CD4-positive, CD25-positive, alpha-beta regulatory T cell (primary cell): ENCODE measurements around the gene RAD51B. TPM values are rescaled to one million over a fixed set of nuclear protein-coding genes. Genes with fewer than 3 reads are reported as not detected.
A peak's percentile ranks its signal among the peaks of the same experiment; 100 is the strongest.
"Not testable (repeated sequence)": the region's sequence is repeated elsewhere in the genome, so short reads cannot be mapped to it uniquely, and the experiment has no call there.

Experiments used
- ATAC-seq, 2 donors: fragments of 150-1000 bp; cut with Tn5 transposase; one replicate each; pipeline ENCODE4 v1.10.0; 2021; ENCODE audit warnings: low read depth in 2 of 2, moderate number of reproducible peaks in 2 of 2, moderate library complexity in 1 of 2
- DNase-seq, 3 donors: peaks; one replicate each; pipeline versions ENCODE4 v3.0.0 to v3.0.0-alpha.2; 2012 to 2022; ENCODE audit warnings: mixed read lengths in 1 of 3
- H3K27ac ChIP-seq: one replicate; pipeline ENCODE4 v1.7.0; 2013; ENCODE audit warnings: mild to moderate bottlenecking, low read length; ENCODE audit not compliant: insufficient read depth, poor library complexity, severe bottlenecking
- H3K27me3 ChIP-seq: one replicate; pipeline ENCODE4 v1.7.0; 2013; ENCODE audit warnings: low read length; ENCODE audit not compliant: control insufficient read depth, insufficient read depth
- H3K36me3 ChIP-seq: one replicate; pipeline ENCODE4 v1.7.0; 2013; ENCODE audit warnings: mild to moderate bottlenecking, low read length, moderate library complexity; ENCODE audit not compliant: control insufficient read depth, insufficient read depth
- H3K4me1 ChIP-seq: 2 replicates; pipeline ENCODE4 v1.7.0; 2013; ENCODE audit warnings: mild to moderate bottlenecking, low read length; ENCODE audit not compliant: insufficient read depth, control insufficient read depth, poor library complexity, severe bottlenecking
- H3K4me3 ChIP-seq: one replicate; pipeline ENCODE4 v1.7.0; 2013; ENCODE audit warnings: low read depth, mild to moderate bottlenecking, low read length, moderate library complexity
- H3K9me3 ChIP-seq, 2 experiments: 1 replicate in 1 of 2; 2 replicates in 1 of 2; pipeline ENCODE4 v1.7.0; 2013; ENCODE audit warnings: low read length in 2 of 2, mild to moderate bottlenecking in 1 of 2, moderate library complexity in 1 of 2; ENCODE audit not compliant: control insufficient read depth in 2 of 2
- H3K27ac Mint-ChIP-seq, 3 donors: one replicate each; pipeline ENCODE4 v1.8.0; 2020 to 2022; ENCODE audit warnings: mild to moderate bottlenecking in 3 of 3, mixed read lengths in 3 of 3, moderate library complexity in 2 of 3
- H3K27me3 Mint-ChIP-seq: one replicate; pipeline ENCODE4 v1.8.0; 2022; ENCODE audit warnings: mild to moderate bottlenecking, mixed read lengths
- H3K36me3 Mint-ChIP-seq: one replicate; pipeline ENCODE4 v1.8.0; 2020; ENCODE audit warnings: mixed read lengths
- H3K4me1 Mint-ChIP-seq, 4 donors: one replicate each; pipeline ENCODE4 v1.8.0; 2020 to 2022; ENCODE audit warnings: mixed read lengths in 4 of 4, mild to moderate bottlenecking in 1 of 4
- H3K4me3 Mint-ChIP-seq, 4 donors: one replicate each; pipeline ENCODE4 v1.8.0; 2020 to 2022; ENCODE audit warnings: mild to moderate bottlenecking in 4 of 4, mixed read lengths in 4 of 4, moderate library complexity in 3 of 4
- H3K9me3 Mint-ChIP-seq, 7 donors: one replicate each; pipeline ENCODE4 v1.8.0; 2020 to 2022; ENCODE audit warnings: mixed read lengths in 7 of 7, mild to moderate bottlenecking in 3 of 7, moderate library complexity in 2 of 7
- polyA plus RNA-seq, 4 donors: library from polyadenylated mRNA; unstranded; fragments of 300-500 nt; fragmentation: Illumina TruSeq; gene quantifications; one replicate each; pipeline ENCODE4 v1.2.3, GENCODE V29; 2021
- total RNA-seq: library from RNA; stranded (reverse); gene quantifications from one replicate; pipeline ENCODE4 v1.2.3, GENCODE V29; 2022

The RAD51B gene
- total and polyA plus RNA-seq, 5 donors from 2014 or later: 19.1 to 40.2 (median 28.1) TPM

GRCh38 chr14:68695326-68695768 is 875.8 kb downstream of the RAD51B start:
- Histone ChIP-seq H3K9me3 (no peaks in the 10 kb centered on the region), H3K4me3 (no peak overlapping the region), H3K4me1 (peaks cover 3% of the 10 kb centered on the region), H3K27me3 (no peaks in the 10 kb centered on the region), H3K36me3 (no peaks in the 10 kb centered on the region), H3K27ac (no peak overlapping the region)
- peak overlapping the region; percentile 17 to 90 (median 31) for H3K27ac Mint-ChIP-seq
- peaks cover 0 to 34% (median 21%) of the 10 kb centered on the region in 4 donors for H3K4me1 Mint-ChIP-seq
- DNase-seq (peak in 1 of 3 donors; percentile 61), ATAC-seq (peak; percentile 67 to 68)
- no peak overlapping the region for H3K4me3 Mint-ChIP-seq
- H3K9me3 Mint-ChIP-seq: peaks cover 0 to 3% (median 0%) of the 10 kb centered on the region in 7 donors
- H3K36me3 Mint-ChIP-seq: peaks cover 7% of the 10 kb centered on the region
- H3K27me3 Mint-ChIP-seq: no peaks in the 10 kb centered on the region

- DNase-seq (no peak), ATAC-seq (no peak)
- Histone ChIP-seq H3K27me3 (no peaks in the 10 kb centered on the region), H3K4me1 (peaks cover 3% of the 10 kb centered on the region), H3K27ac (no peak overlapping the region), H3K9me3 (no peaks in the 10 kb centered on the region), H3K36me3 (no peaks in the 10 kb centered on the region), H3K4me3 (no peak overlapping the region)
- Mint-ChIP-seq H3K9me3 (peaks cover 0 to 3% (median 0%) of the 10 kb centered on the region in 7 donors), H3K27ac (peak overlapping the region; percentile 17 to 90 (median 31)), H3K27me3 (no peaks in the 10 kb centered on the region), H3K4me3 (no peak overlapping the region), H3K4me1 (peaks cover 0 to 34% (median 21%) of the 10 kb centered on the region in 4 donors), H3K36me3 (peaks cover 7% of the 10 kb centered on the region)
These were observed 876.3 kb downstream of the RAD51B start for GRCh38 chr14:68695856-68696255.

- ATAC-seq: no peak
These were observed 876.7 kb downstream of the RAD51B start for GRCh38 chr14:68696266-68696665.

DNA sequence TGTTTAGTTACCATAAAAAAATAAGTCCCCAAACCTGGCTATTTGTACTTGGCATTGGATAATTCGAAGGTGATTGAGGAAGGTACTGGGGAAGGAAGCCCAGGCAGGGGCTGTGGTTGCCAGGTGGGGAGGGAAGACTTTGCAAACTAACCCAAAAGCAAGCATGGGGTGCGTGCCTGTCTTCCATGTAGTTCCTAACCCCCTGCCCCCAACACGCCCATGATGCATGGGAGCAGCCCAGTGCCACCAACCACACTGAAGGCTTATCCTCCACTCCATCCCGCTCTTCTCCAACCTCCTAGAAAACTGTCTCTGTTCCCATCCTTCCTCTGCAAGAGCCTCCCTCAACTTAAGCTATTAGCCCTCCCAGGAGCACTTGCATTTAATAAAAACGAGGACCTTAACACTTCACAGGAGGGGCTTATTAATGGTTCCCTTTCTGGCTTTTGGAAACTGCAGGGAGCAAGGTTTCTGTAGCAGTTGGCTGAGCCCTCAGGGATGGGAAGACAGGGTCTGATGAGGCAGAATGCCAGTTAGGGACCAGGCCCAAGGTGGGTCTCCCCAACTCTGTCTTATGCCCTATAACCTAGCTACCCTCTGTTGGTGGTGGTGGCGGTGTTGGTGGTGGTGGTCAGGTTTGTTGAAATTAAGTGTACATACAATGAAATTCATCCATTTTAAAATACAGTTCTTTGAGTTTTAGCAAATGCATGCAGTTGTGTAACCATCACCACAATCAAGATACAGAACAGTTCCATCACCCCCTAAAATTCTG is 877.3 kb downstream of the RAD51B start:
- Histone ChIP-seq H3K36me3 (no peaks in the 10 kb centered on the region), H3K9me3 (no peaks in the 10 kb centered on the region), H3K27ac (no peak overlapping the region), H3K4me3 (no peak overlapping the region), H3K27me3 (no peaks in the 10 kb centered on the region), H3K4me1 (peaks cover 3% of the 10 kb centered on the region)
- Mint-ChIP-seq H3K4me3 (no peak overlapping the region), H3K4me1 (peaks cover 0 to 34% (median 21%) of the 10 kb centered on the region in 4 donors), H3K27me3 (no peaks in the 10 kb centered on the region), H3K9me3 (peaks cover 0 to 6% (median 0%) of the 10 kb centered on the region in 7 donors), H3K36me3 (peaks cover 7% of the 10 kb centered on the region), H3K27ac (no peak overlapping the region)
- no peak for ATAC-seq
- DNase-seq: no peak

More at GRCh38 chr14:68696266-68696665, 876.7 kb downstream of the RAD51B start:
- Mint-ChIP-seq H3K9me3 (peaks cover 0 to 5% (median 0%) of the 10 kb centered on the region in 7 donors), H3K27me3 (no peaks in the 10 kb centered on the region), H3K4me1 (peaks cover 0 to 34% (median 21%) of the 10 kb centered on the region in 4 donors), H3K4me3 (no peak overlapping the region), H3K27ac (peak overlapping the region in 1 of 3 donors; percentile 31), H3K36me3 (peaks cover 7% of the 10 kb centered on the region)
- Histone ChIP-seq H3K36me3 (no peaks in the 10 kb centered on the region), H3K4me3 (no peak overlapping the region), H3K9me3 (no peaks in the 10 kb centered on the region), H3K27ac (no peak overlapping the region), H3K27me3 (no peaks in the 10 kb centered on the region), H3K4me1 (peaks cover 3% of the 10 kb centered on the region)
- DNase-seq: no peak

DNA sequence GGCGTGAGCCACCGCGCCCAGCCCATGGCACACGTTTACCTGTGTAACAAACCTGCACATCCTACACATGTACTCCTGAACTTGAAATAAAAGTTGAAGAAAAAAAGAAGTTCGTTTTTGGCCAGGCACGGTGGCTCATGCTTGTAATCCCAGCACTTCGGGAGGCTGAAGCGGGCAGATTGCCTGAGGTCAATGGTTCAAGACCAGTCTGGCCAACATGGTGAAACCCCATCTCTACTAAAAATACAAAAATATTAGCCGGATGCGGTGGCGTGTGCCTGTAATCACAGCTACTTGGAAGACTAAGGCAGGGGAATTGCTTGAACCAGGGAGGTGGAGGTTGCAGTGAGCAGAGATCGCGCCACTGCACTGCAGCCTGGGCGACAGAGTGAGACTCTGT is 879.2 kb downstream of the RAD51B start:
- not testable (repeated sequence) for H3K27me3 ChIP-seq, H3K9me3 ChIP-seq

GRCh38 chr14:68701001-68701741 is 881.6 kb downstream of the RAD51B start:
- peaks cover 0 to 6% (median 0%) of the 10 kb centered on the region in 7 donors for H3K9me3 Mint-ChIP-seq
- H3K27ac Mint-ChIP-seq: peak overlapping the region; percentile 9 to 32 (median 27)
- H3K27ac ChIP-seq: no peak overlapping the region

More for the DNA sequence above, 879.2 kb downstream of the RAD51B start:
- peaks cover 0 to 37% (median 19%) of the 10 kb centered on the region in 4 donors for H3K4me1 Mint-ChIP-seq
- peaks cover 13% of the 10 kb centered on the region for H3K4me1 ChIP-seq
- H3K4me3 Mint-ChIP-seq, H3K9me3 Mint-ChIP-seq, DNase-seq, H3K27me3 Mint-ChIP-seq, H3K27ac Mint-ChIP-seq, H3K36me3 ChIP-seq, H3K4me3 ChIP-seq, ATAC-seq, H3K36me3 Mint-ChIP-seq, H3K27ac ChIP-seq: not testable (repeated sequence)

DNA sequence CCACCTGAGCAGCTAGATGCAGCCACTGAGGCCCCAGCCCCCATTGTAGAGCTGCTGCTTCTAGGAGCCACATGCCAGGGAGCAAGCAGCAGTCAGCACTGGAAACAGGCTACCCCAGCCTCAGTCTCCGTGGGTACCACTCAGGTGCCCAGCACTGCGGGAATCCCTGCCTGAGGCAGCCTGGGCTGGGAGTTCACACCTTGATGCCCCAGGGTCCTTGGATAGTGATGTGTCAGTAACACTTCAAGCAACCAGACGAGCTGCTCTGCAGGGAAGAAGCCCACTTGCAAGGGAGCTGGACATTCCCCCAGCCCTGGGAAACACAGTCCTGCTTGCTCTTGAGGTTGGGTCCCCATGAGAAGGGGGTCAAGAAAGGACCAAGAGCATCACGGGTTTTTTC is 882.6 kb downstream of the RAD51B start:
- no peaks in the 10 kb centered on the region for H3K9me3 ChIP-seq
- H3K36me3 ChIP-seq: no peaks in the 10 kb centered on the region
- H3K4me3 Mint-ChIP-seq: no peak overlapping the region
- H3K27ac ChIP-seq: no peak overlapping the region
- no peaks in the 10 kb centered on the region for H3K27me3 Mint-ChIP-seq
- peaks cover 10% of the 10 kb centered on the region for H3K4me1 ChIP-seq
- H3K4me1 Mint-ChIP-seq: peaks cover 0 to 19% (median 10%) of the 10 kb centered on the region in 4 donors
- H3K27me3 ChIP-seq: no peaks in the 10 kb centered on the region
- ATAC-seq: no peak
- no peak overlapping the region for H3K4me3 ChIP-seq
- peaks cover 4% of the 10 kb centered on the region for H3K36me3 Mint-ChIP-seq
- peak overlapping the region in 1 of 3 donors; percentile 56 for H3K27ac Mint-ChIP-seq
- DNase-seq: no peak
- peaks cover 0 to 6% (median 0%) of the 10 kb centered on the region in 7 donors for H3K9me3 Mint-ChIP-seq

More at GRCh38 chr14:68701001-68701741, 881.6 kb downstream of the RAD51B start:
- Histone ChIP-seq H3K27me3 (no peaks in the 10 kb centered on the region), H3K36me3 (no peaks in the 10 kb centered on the region), H3K9me3 (no peaks in the 10 kb centered on the region), H3K4me3 (no peak overlapping the region), H3K4me1 (peaks cover 10% of the 10 kb centered on the region)
- DNase-seq: no peak
- Mint-ChIP-seq H3K36me3 (peaks cover 4% of the 10 kb centered on the region), H3K4me3 (no peak overlapping the region), H3K27me3 (no peaks in the 10 kb centered on the region), H3K4me1 (peaks cover 0 to 19% (median 9%) of the 10 kb centered on the region in 4 donors)
- ATAC-seq: no peak
